H1 (cell line): ENCODE results near the gene RFPL2. TPM values are rescaled to one million over a fixed set of nuclear protein-coding genes. Genes with fewer than 3 reads are reported as not detected.

ENCODE experiments used
- CTCF ChIA-PET: fragments of 300-600 bp; sonication (Branson Sonifier 250); formaldehyde crosslinking; loops from one replicate; lab custom pipeline; 2021; ENCODE audit not compliant: partially characterized antibody; lab: Charles Lee
- POLR2A ChIA-PET: fragments of 300-600 bp; sonication (Branson Sonifier 250); formaldehyde crosslinking; loops from one replicate; lab custom pipeline; 2021; ENCODE audit warnings: inconsistent platforms; ENCODE audit not compliant: partially characterized antibody; lab: Charles Lee
- DNase-seq, 2 experiments: peaks; one replicate each; pipeline versions ENCODE4 v3.0.0 to v3.0.0-alpha.2; 2010 to 2022; ENCODE audit warnings: low spot score in 2 of 2, low read depth in 1 of 2, mixed read lengths in 1 of 2
- FAIRE-seq: peaks from 2 replicates; lab custom pipeline; 2011; peaks lifted over from hg19 to GRCh38; lab: Jason Lieb, UNC
- H2AFZ ChIP-seq: 2 replicates; pipeline ENCODE4 v1.8.1; 2012; ENCODE audit warnings: low read length, inconsistent platforms
- H2AK5ac ChIP-seq: 2 replicates; pipeline ENCODE4 v1.6.1; 2013; ENCODE audit warnings: low read depth, low read length
- H2BK120ac ChIP-seq: replicated peaks from 2 replicates; pipeline ENCODE3; 2013; ENCODE audit warnings: low read depth, low read length, inconsistent platforms
- H2BK12ac ChIP-seq: 2 replicates; pipeline ENCODE4 v1.6.1; 2013; ENCODE audit warnings: low read depth, low read length
- H2BK15ac ChIP-seq: 2 replicates; pipeline ENCODE4 v1.6.1; 2013; ENCODE audit warnings: low read length
- H2BK20ac ChIP-seq: 2 replicates; pipeline ENCODE4 v1.6.1; 2013; ENCODE audit warnings: low read length
- H2BK5ac ChIP-seq: 2 replicates; pipeline ENCODE4 v1.6.1; 2013; ENCODE audit warnings: low read depth, low read length
- H3K14ac ChIP-seq: 2 replicates; pipeline ENCODE4 v1.6.1; 2013; ENCODE audit warnings: inconsistent platforms; ENCODE audit not compliant: insufficient read length
- H3K18ac ChIP-seq: 2 replicates; pipeline ENCODE4 v1.6.1; 2013; ENCODE audit warnings: low read length; ENCODE audit errors: extremely low read depth
- H3K23ac ChIP-seq: 2 replicates; pipeline ENCODE4 v1.6.1; 2013; ENCODE audit warnings: inconsistent platforms; ENCODE audit not compliant: insufficient read length
- H3K23me2 ChIP-seq: 2 replicates; pipeline ENCODE4 v1.6.1; 2013; ENCODE audit warnings: low read depth, low read length
- H3K27ac ChIP-seq: 2 replicates; pipeline ENCODE4 v1.6.1; 2011; ENCODE audit warnings: low read depth, low read length, inconsistent platforms
- H3K27me3 ChIP-seq, 4 experiments: replicated peaks in 1 of 4; 1 replicate in 1 of 4; 2 replicates in 3 of 4; pipeline versions ENCODE4 v1.6.1 to v1.8.1; 2011 to 2013; ENCODE audit warnings: low read length in 3 of 4, mild to moderate bottlenecking in 3 of 4, inconsistent platforms in 2 of 4, mixed read lengths in 2 of 4, moderate library complexity in 1 of 4; ENCODE audit not compliant: control insufficient read depth in 3 of 4, insufficient read depth in 3 of 4; ENCODE audit errors: extremely low read depth in 1 of 4
- H3K36me3 ChIP-seq, 4 experiments: 2 replicates each; pipeline versions ENCODE4 v1.6.1 to v1.8.1; 2011 to 2013; ENCODE audit warnings: mild to moderate bottlenecking in 4 of 4, low read length in 3 of 4, moderate library complexity in 2 of 4, control low read depth in 1 of 4, inconsistent platforms in 1 of 4; ENCODE audit not compliant: insufficient read depth in 4 of 4, control insufficient read depth in 2 of 4
- H3K4ac ChIP-seq: replicated peaks from 2 replicates; pipeline ENCODE3; 2013; ENCODE audit warnings: low read length, low read depth, mixed read lengths, inconsistent platforms; ENCODE audit not compliant: insufficient read length
- H3K4me1 ChIP-seq, 4 experiments: replicated peaks in 1 of 4; 1 replicate in 1 of 4; 2 replicates in 3 of 4; pipeline versions ENCODE4 v1.6.1 to v1.8.1; 2011 to 2013; ENCODE audit warnings: low read length in 3 of 4, inconsistent platforms in 2 of 4, mixed read lengths in 1 of 4; ENCODE audit not compliant: insufficient read depth in 4 of 4, control insufficient read depth in 3 of 4
- H3K4me2 ChIP-seq, 2 experiments: 2 replicates each; pipeline versions ENCODE4 v1.6.1 to v1.8.1; 2011 to 2013; ENCODE audit warnings: low read depth in 2 of 2, low read length in 2 of 2, control low read depth in 1 of 2, inconsistent platforms in 1 of 2, mild to moderate bottlenecking in 1 of 2; ENCODE audit not compliant: insufficient read depth in 1 of 2
- H3K4me3 ChIP-seq, 4 experiments: fragments of 200-600, 300-600 bp in 1 of 4; sonication (generic), shearing (Covaris generic), sonication (Bioruptor Twin) in 1 of 4; 2 replicates each; pipeline versions ENCODE4 v1.5.1 to v1.8.1; 2011 to 2016; ENCODE audit warnings: low read length in 4 of 4, low read depth in 3 of 4, control low read depth in 2 of 4, inconsistent platforms in 2 of 4, mild to moderate bottlenecking in 2 of 4, mixed read lengths in 1 of 4, moderate library complexity in 1 of 4; ENCODE audit not compliant: insufficient read depth in 2 of 4; ENCODE audit errors: extremely low read depth in 1 of 4
- H3K56ac ChIP-seq: replicated peaks from 2 replicates; pipeline ENCODE3; 2013; ENCODE audit warnings: low read depth, mild to moderate bottlenecking, mixed read lengths, low read length, inconsistent platforms; ENCODE audit not compliant: insufficient read length
- H3K79me1 ChIP-seq: 2 replicates; pipeline ENCODE4 v1.6.1; 2013; ENCODE audit warnings: low read depth, low read length, control low read depth
- H3K79me2 ChIP-seq, 2 experiments: 2 replicates each; pipeline versions ENCODE4 v1.6.1 to v1.8.1; 2012 to 2013; ENCODE audit warnings: low read length in 2 of 2, mild to moderate bottlenecking in 2 of 2, inconsistent platforms in 1 of 2; ENCODE audit not compliant: insufficient read depth in 2 of 2, control insufficient read depth in 1 of 2
- H3K9ac ChIP-seq, 4 experiments: replicated peaks in 1 of 4; 1 replicate in 1 of 4; 2 replicates in 3 of 4; pipeline versions ENCODE4 v1.6.1 to v1.8.1; 2011 to 2013; ENCODE audit warnings: low read depth in 3 of 4, low read length in 3 of 4, control low read depth in 2 of 4, mild to moderate bottlenecking in 2 of 4, moderate library complexity in 2 of 4, inconsistent platforms in 1 of 4; ENCODE audit errors: extremely low read depth in 1 of 4
- H3K9me3 ChIP-seq, 2 experiments: 2 replicates each; pipeline versions ENCODE4 v1.6.1 to v1.8.1; 2012 to 2013; ENCODE audit warnings: mild to moderate bottlenecking in 2 of 2, moderate library complexity in 2 of 2, control low read depth in 1 of 2, inconsistent platforms in 1 of 2, low read depth in 1 of 2, low read length in 1 of 2, mixed read lengths in 1 of 2; ENCODE audit not compliant: insufficient read depth in 2 of 2
- H4K20me1 ChIP-seq, 2 experiments: replicated peaks in 1 of 2; 2 replicates each; pipeline versions ENCODE3 to v1.8.1; 2011 to 2013; ENCODE audit warnings: inconsistent platforms in 2 of 2, low read length in 2 of 2, mild to moderate bottlenecking in 1 of 2; ENCODE audit not compliant: insufficient read depth in 2 of 2, control insufficient read depth in 1 of 2
- H4K5ac ChIP-seq: 2 replicates; pipeline ENCODE4 v1.6.1; 2013; ENCODE audit warnings: low read length, low read depth, mixed read lengths, inconsistent platforms; ENCODE audit not compliant: insufficient read length
- H4K8ac ChIP-seq: 2 replicates; pipeline ENCODE4 v1.8.0; 2013; ENCODE audit warnings: mild to moderate bottlenecking, moderate library complexity, low read length, inconsistent platforms; ENCODE audit not compliant: insufficient read depth; ENCODE audit errors: extremely low read depth
- H4K91ac ChIP-seq: replicated peaks from 2 replicates; pipeline ENCODE3; 2013; ENCODE audit warnings: low read length, mixed read lengths, inconsistent platforms; ENCODE audit not compliant: insufficient read length
- BCL11A ChIP-seq, 2 experiments: IDR thresholded peaks; one replicate each; pipeline ENCODE4 v1.6.1; 2011; ENCODE audit warnings: low read depth in 2 of 2, low read length in 2 of 2, mild to moderate bottlenecking in 2 of 2
- CHD2 ChIP-seq: IDR thresholded peaks from 2 replicates; pipeline ENCODE4 v1.6.1; 2012; ENCODE audit warnings: low read length, improper control_type of control experiment
- CREB1 ChIP-seq: IDR thresholded peaks from 2 replicates; pipeline ENCODE4 v1.6.1; 2012; ENCODE audit warnings: inconsistent platforms
- EGR1 ChIP-seq: IDR thresholded peaks from 2 replicates; pipeline ENCODE4 v1.6.1; 2011; ENCODE audit warnings: low read depth, low read length, borderline replicate concordance
- GABPA ChIP-seq: IDR thresholded peaks from 2 replicates; pipeline ENCODE4 v1.6.1; 2011; ENCODE audit warnings: mild to moderate bottlenecking, low read length, moderate library complexity, borderline replicate concordance; ENCODE audit not compliant: insufficient read depth
- HDAC2 ChIP-seq, 2 experiments: fragments of 300-600 bp in 1 of 2; sonication (generic) in 1 of 2; IDR thresholded peaks; 2 replicates each; pipeline ENCODE4 v1.6.1; 2011 to 2012; ENCODE audit warnings: low read depth in 2 of 2, low read length in 2 of 2, mild to moderate bottlenecking in 2 of 2, moderate library complexity in 2 of 2, borderline replicate concordance in 1 of 2, inconsistent platforms in 1 of 2
- JUND ChIP-seq: IDR thresholded peaks from 2 replicates; pipeline ENCODE4 v1.6.1; 2011; ENCODE audit warnings: mild to moderate bottlenecking, improper control_type of control experiment, low read length
- MAX ChIP-seq: IDR thresholded peaks from 2 replicates; pipeline ENCODE4 v1.6.1; 2012; ENCODE audit warnings: inconsistent platforms
- POLR2A ChIP-seq, 2 experiments: IDR thresholded peaks; 1 replicate in 1 of 2; 2 replicates in 1 of 2; pipeline ENCODE4 v1.6.1; 2011; ENCODE audit warnings: low read depth in 2 of 2, low read length in 2 of 2, mild to moderate bottlenecking in 2 of 2; ENCODE audit errors: control extremely low read depth in 1 of 2
- RXRA ChIP-seq: IDR thresholded peaks from 2 replicates; pipeline ENCODE4 v1.6.1; 2011; ENCODE audit warnings: low read depth, mild to moderate bottlenecking, low read length, moderate library complexity; ENCODE audit not compliant: insufficient read depth
- SIX5 ChIP-seq: IDR thresholded peaks from 2 replicates; pipeline ENCODE4 v1.6.1; 2011; ENCODE audit warnings: mild to moderate bottlenecking, low read depth, low read length
- SRF ChIP-seq: IDR thresholded peaks from 2 replicates; pipeline ENCODE4 v1.6.1; 2011; ENCODE audit warnings: mild to moderate bottlenecking, low read depth, low read length, moderate library complexity
- WGBS, 2 experiments: shearing (Covaris generic) in 1 of 2; methylation state at CpG; one replicate each; pipeline versions ENCODE4 v1.1.6 to v1.1.7; 2013 to 2015; ENCODE audit warnings: low lambda C conversion rate in 2 of 2, mixed read lengths in 2 of 2, inconsistent platforms in 1 of 2, low coverage in 1 of 2, missing lambda C conversion rate in 1 of 2; ENCODE audit not compliant: insufficient replicate concordance in 2 of 2, insufficient coverage in 1 of 2, insufficient read length in 1 of 2; ENCODE audit errors: extremely low coverage in 1 of 2, missing lambda C conversion rate in 1 of 2; 5-methylcytosine and 5-hydroxymethylcytosine counted together
- polyA plus RNA-seq, 7 experiments: library from polyadenylated mRNA; depleted of rRNA in 3 of 7; stranded (reverse) in 5 of 7; unstranded in 2 of 7; fragments of >200 nt in 5 of 7; fragments of 200-250 nt in 2 of 7; gene quantifications; 1 replicate in 5 of 7; 2 replicates in 1 of 7; 4 replicates in 1 of 7; pipeline versions ENCODE4 v1.2.1 to v1.2.3, GENCODE V29; 2011 to 2013; ENCODE audit warnings: missing spikeins in 2 of 7, mixed read lengths in 2 of 7
- total RNA-seq: library from RNA; stranded (reverse); fragmentation: NEBNext Ultra II Directional; extraction: Animal tissue kit (Norgen Biotek cat#: 25700); gene quantifications from 2 replicates; pipeline ENCODE4 v1.2.1, GENCODE V29; 2021
- TF ChIP-seq, protein P1 (sequence below), 3 experiments: IDR thresholded peaks; 1 replicate in 2 of 3; 2 replicates in 1 of 3; pipeline versions ENCODE4 v1.5.1 to v1.6.1; 2011; ENCODE audit warnings: low read length in 3 of 3, mild to moderate bottlenecking in 3 of 3, inconsistent platforms in 2 of 3, low read depth in 1 of 3, moderate library complexity in 1 of 3; ENCODE audit not compliant: insufficient read depth in 1 of 3; ENCODE audit errors: control extremely low read depth in 1 of 3

Gene RFPL2
- total and polyA plus RNA-seq, 2 of the 8 experiments (the other 6 are each of a cell fraction or from before 2014, with no cell fraction given), result 0.15 to 0.19 TPM

DNA sequence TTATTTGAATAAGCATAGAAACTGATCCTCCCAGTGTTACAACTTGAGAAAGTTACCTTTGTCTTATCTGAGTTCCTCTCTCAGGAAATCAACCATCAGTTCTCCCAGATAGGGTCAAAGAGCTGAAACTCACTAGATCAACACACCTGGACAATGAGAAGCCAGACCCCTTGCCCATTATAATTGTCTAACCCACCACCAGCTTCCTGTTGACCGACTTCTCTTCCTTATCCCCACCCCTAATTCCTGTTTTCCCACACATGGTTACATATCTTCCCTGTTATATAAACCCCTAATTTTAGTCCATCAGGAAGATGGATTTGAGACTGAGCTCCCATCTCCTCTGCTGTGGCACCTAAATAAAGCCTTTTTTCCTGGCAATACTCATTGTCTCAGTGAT is 43.4 kb upstream of the RFPL2 start:
- Histone ChIP-seq H3K23me2 (no peaks in the 10 kb centered on the region), H4K20me1 (no peaks in the 10 kb centered on the region)
- TF ChIP-seq, protein P1, sequence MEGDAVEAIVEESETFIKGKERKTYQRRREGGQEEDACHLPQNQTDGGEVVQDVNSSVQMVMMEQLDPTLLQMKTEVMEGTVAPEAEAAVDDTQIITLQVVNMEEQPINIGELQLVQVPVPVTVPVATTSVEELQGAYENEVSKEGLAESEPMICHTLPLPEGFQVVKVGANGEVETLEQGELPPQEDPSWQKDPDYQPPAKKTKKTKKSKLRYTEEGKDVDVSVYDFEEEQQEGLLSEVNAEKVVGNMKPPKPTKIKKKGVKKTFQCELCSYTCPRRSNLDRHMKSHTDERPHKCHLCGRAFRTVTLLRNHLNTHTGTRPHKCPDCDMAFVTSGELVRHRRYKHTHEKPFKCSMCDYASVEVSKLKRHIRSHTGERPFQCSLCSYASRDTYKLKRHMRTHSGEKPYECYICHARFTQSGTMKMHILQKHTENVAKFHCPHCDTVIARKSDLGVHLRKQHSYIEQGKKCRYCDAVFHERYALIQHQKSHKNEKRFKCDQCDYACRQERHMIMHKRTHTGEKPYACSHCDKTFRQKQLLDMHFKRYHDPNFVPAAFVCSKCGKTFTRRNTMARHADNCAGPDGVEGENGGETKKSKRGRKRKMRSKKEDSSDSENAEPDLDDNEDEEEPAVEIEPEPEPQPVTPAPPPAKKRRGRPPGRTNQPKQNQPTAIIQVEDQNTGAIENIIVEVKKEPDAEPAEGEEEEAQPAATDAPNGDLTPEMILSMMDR (IDR thresholded peaks at IDR 0.05; ENCODE audit: control extremely low read depth in 1 of 3, insufficient read depth in 1 of 3, low read depth in 1 of 3, low read length in 3 of 3), result no peak
- TF ChIP-seq CREB1 (no peak), MAX (no peak), POLR2A (IDR thresholded peaks at IDR 0.05; ENCODE audit: control extremely low read depth in 1 of 2, low read depth in 2 of 2, low read length in 2 of 2) (no peak), BCL11A (IDR thresholded peaks at IDR 0.05; ENCODE audit: low read depth in 2 of 2, low read length in 2 of 2) (no peak), GABPA (no peak), EGR1 (no peak), SIX5 (no peak), CHD2 (no peak), RXRA (no peak), HDAC2 (IDR thresholded peaks at IDR 0.05; ENCODE audit: borderline replicate concordance in 1 of 2, low read depth in 2 of 2, low read length in 2 of 2) (no peak), JUND (no peak), SRF (no peak)

More for the DNA sequence above, 43.4 kb upstream of the RFPL2 start:
- Histone ChIP-seq H3K4ac (no peak overlapping the region), H3K14ac (no peak overlapping the region), H2BK20ac (no peak overlapping the region), H3K79me1 (no peaks in the 10 kb centered on the region; the same call in 1 of the 2 replicates), H2AFZ (no peak overlapping the region), H2BK5ac (no peak overlapping the region), H3K9me3 (no peaks in the 10 kb centered on the region), H2BK120ac (no peak overlapping the region), H2AK5ac (no peak overlapping the region), H2BK15ac (no peak overlapping the region), H3K9ac (no peak overlapping the region), H3K4me2 (no peak overlapping the region), H3K27ac (no peak overlapping the region), H3K23ac (no peak overlapping the region), H3K56ac (no peak overlapping the region), H3K4me1 (no peaks in the 10 kb centered on the region), H4K5ac (no peak overlapping the region), H4K8ac (no peak overlapping the region), H2BK12ac (no peak overlapping the region), H4K91ac (no peak overlapping the region), H3K18ac (no peak overlapping the region), H3K36me3 (no peaks in the 10 kb centered on the region), H3K27me3 (no peaks in the 10 kb centered on the region), H3K4me3 (no peak overlapping the region), H3K79me2 (no peaks in the 10 kb centered on the region)
- FAIRE-seq (no peak), DNase-seq (no peak)
- WGBS, 2 experiments, result 88% methylated on average over 1 of the region's 1 CpG; no CpG with 5 or more reads in 1 of the 2 experiments
- CTCF ChIA-PET, result interaction anchor here (0.6 to 1.0 kb wide), 2 partner anchors 18 to 140 kb away, joined by 3 read pairs; no protein-coding TSS in a partner anchor
- POLR2A ChIA-PET, result no interaction called here
